ENCODE results near the gene IGDCC3.

IGDCC3 gene

GRCh38 chr15:65302061-65302460 is 75.7 kb downstream of the IGDCC3 start:
- in situ Hi-C loops (cut with MboI; ENCODE audit: low pct_unique_long_range_greater_than_20kb, low sequenced_read_pairs, unreplicated experiment): no loop called here
- no peak for DNase-seq (ENCODE audit: low spot score)
- TF ChIP-seq CTCF (IDR thresholded peaks at IDR 0.05; ENCODE audit: extremely low read depth, insufficient read depth, missing control alignments): no peak

DNA sequence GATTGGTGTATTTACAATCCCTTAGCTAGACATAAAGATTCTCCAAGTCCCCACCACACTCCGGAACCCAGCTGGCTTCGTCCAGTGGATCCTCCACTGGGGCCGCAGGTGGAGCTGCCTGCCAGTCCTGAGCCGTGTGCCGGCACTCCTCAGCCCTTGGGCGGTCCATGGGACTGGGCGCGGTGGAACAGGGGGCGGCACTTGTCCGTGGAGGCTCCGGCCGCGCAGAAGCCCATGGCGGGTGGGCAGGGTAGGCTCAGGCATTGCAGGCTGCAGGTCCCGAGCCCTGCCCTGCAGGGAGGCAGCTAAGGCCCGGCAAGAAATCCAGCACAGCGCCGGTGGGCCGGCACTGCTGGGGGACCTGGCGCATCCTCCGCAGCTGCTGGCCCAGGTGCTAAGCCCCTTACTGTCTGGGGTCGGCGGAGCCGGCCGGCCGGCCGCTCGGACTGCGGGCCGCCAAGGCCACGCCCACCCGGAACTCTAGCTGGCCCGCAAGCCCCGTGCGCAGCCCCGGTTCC is 76.8 kb downstream of the IGDCC3 start:
- DNase-seq (ENCODE audit: low spot score): no peak
- TF ChIP-seq CTCF (IDR thresholded peaks at IDR 0.05; ENCODE audit: extremely low read depth, insufficient read depth, missing control alignments): no peak
- in situ Hi-C loops (cut with MboI; ENCODE audit: low pct_unique_long_range_greater_than_20kb, low sequenced_read_pairs, unreplicated experiment): no loop called here

DNA sequence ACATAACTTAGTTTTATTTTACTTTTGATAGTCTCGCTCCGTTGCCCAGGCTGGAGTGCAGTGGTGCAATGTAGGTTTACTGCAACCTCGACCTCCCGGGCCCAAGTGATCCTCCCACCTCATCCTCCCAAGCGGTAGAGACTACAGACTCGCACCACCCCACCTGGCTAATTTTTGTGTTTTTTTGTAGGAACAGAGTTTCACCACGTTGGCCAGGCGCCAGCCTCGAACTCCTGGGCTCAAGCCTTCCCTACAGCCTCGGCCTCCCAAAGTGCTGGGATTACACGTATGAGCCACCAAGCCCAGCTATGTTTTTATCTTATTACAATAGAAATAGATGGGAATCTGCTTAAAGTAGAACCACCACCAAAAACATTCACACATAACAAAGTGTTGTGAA is 79.1 kb downstream of the IGDCC3 start:
- in situ Hi-C loops (cut with MboI; ENCODE audit: low pct_unique_long_range_greater_than_20kb, low sequenced_read_pairs, unreplicated experiment): loop anchor here (25.0 kb wide), 2 partner anchors 111 to 236 kb away; partner anchors contain the start of genes CLPX and RASL12
- TF ChIP-seq CTCF (IDR thresholded peaks at IDR 0.05; ENCODE audit: extremely low read depth, insufficient read depth, missing control alignments): no peak

GRCh38 chr15:65292938-65293518 is 84.8 kb downstream of the IGDCC3 start:
- in situ Hi-C loops (cut with MboI; ENCODE audit: low pct_unique_long_range_greater_than_20kb, low sequenced_read_pairs, unreplicated experiment): loop anchor here (25.0 kb wide), 2 partner anchors 106 to 231 kb away; partner anchors contain the start of genes CLPX and RASL12
- no peak for DNase-seq (ENCODE audit: low spot score)
- TF ChIP-seq CTCF (IDR thresholded peaks at IDR 0.05; ENCODE audit: extremely low read depth, insufficient read depth, missing control alignments): no peak

More for the DNA sequence above, 79.1 kb downstream of the IGDCC3 start:
- no peak for DNase-seq (ENCODE audit: low spot score)

DNA sequence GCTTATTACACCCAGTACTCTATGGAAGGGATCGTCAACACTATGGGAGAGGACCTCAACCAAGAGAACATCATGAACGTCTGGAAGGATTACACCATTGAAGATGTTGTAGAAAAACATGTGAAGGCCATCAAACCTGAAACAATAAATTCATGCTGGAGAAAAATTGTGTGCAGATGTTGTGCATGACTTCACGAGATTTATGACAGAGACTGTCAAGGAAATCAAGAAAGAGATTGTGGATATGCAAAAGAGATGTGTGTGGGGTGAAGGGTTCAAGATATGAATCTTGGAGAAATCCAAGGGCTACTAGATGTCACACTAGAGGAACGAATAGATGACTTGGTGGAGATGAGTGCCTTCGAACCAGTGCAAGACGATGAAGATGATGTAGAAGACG is 87.6 kb downstream of the IGDCC3 start:
- in situ Hi-C loops (cut with MboI; ENCODE audit: low pct_unique_long_range_greater_than_20kb, low sequenced_read_pairs, unreplicated experiment): loop anchor here (25.0 kb wide), 2 partner anchors 103 to 228 kb away; partner anchors contain the start of genes CLPX and RASL12
- TF ChIP-seq CTCF (IDR thresholded peaks at IDR 0.05; ENCODE audit: extremely low read depth, insufficient read depth, missing control alignments): no peak
- DNase-seq (ENCODE audit: low spot score): no peak

DNA sequence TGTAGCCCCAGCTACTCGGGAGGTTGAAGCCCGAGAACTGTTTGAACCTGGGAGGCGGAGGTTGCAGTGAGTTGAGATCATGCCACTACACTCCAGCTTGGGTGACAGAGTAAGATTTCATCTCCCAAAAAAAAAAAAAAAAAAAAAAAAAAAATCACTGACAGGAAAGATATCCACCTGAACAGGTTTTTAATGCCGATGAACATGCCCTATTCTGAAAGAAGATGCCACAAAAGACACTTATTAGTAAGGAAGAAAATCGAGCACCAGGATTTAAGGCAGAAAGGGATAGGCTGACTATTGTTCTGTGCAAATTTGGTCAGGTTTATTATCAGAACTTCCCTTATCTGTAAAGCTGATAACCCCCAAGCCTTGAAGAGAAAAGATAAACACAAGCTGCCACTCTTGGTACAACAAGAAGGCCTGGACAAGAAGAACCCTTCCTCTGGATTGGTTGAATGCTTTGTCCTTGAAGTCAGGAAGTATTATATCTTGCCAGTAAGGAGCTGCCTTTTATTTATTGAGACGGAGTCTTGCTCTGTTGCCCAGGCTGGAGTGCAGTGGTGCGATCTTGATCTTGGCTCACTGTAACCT is 88.4 kb downstream of the IGDCC3 start:
- no peak for DNase-seq (ENCODE audit: low spot score)
- TF ChIP-seq CTCF (IDR thresholded peaks at IDR 0.05; ENCODE audit: extremely low read depth, insufficient read depth, missing control alignments): no peak
- in situ Hi-C loops (cut with MboI; ENCODE audit: low pct_unique_long_range_greater_than_20kb, low sequenced_read_pairs, unreplicated experiment): loop anchor here (25.0 kb wide), 2 partner anchors 102 to 227 kb away; partner anchors contain the start of genes CLPX and RASL12
